HL-60/S4 treated with phorbol 12-myristate 13-acetate at 8.2 ng/mL for 4 days and 3 days (cell line): Measurements from ENCODE around the gene ARHGAP24.
"Not testable (repeated sequence)": the region's sequence is repeated elsewhere in the genome, so short reads cannot be mapped to it uniquely, and the experiment has no call there.

Experiments used
- in situ Hi-C: fragments of 300-500 bp; cut with MboI; formaldehyde crosslinking; loops from 2 replicates; pipeline ENCODE4 v1.15.0; 2022; ENCODE audit warnings: low sequenced_read_pairs

ARHGAP24 gene

GRCh38 chr4:85482010-85482738, 7.2 kb downstream of the ARHGAP24 start:
- in situ Hi-C loops, result no loop called here

GRCh38 chr4:85486425-85487086, 11.6 kb downstream of the ARHGAP24 start:
- in situ Hi-C loops, result no loop called here

GRCh38 chr4:85488416-85488815, 13.5 kb downstream of the ARHGAP24 start:
- in situ Hi-C loops, result no loop called here

- in situ Hi-C loops, result no loop called here
Measured at GRCh38 chr4:85489273-85489981, 14.5 kb downstream of the ARHGAP24 start.

- in situ Hi-C loops, result no loop called here
Measured at GRCh38 chr4:85491527-85491926, 16.6 kb downstream of the ARHGAP24 start.

- in situ Hi-C loops, result no loop called here
Measured at GRCh38 chr4:85492336-85492735, 17.4 kb downstream of the ARHGAP24 start.

- in situ Hi-C loops, result no loop called here
Measured at GRCh38 chr4:85495621-85496020, 20.7 kb downstream of the ARHGAP24 start.

- in situ Hi-C loops, result no loop called here
Measured at GRCh38 chr4:85496126-85496849, 21.3 kb downstream of the ARHGAP24 start.

- in situ Hi-C loops, result no loop called here
Measured at GRCh38 chr4:85496933-85497332, 22.0 kb downstream of the ARHGAP24 start.

- in situ Hi-C loops, result no loop called here
Measured at GRCh38 chr4:85498068-85498733, 23.3 kb downstream of the ARHGAP24 start.

- in situ Hi-C loops, result no loop called here
Measured at GRCh38 chr4:85499573-85499972, 24.6 kb downstream of the ARHGAP24 start.

GRCh38 chr4:85500110-85500867, 25.3 kb downstream of the ARHGAP24 start:
- in situ Hi-C loops, result no loop called here

- in situ Hi-C loops, result not testable (repeated sequence)
Measured at GRCh38 chr4:85501145-85501544, 26.2 kb downstream of the ARHGAP24 start.

- in situ Hi-C loops, result no loop called here
Measured at GRCh38 chr4:85508654-85509053, 33.7 kb downstream of the ARHGAP24 start.

GRCh38 chr4:85509882-85510631, 35.1 kb downstream of the ARHGAP24 start:
- in situ Hi-C loops, result no loop called here

GRCh38 chr4:85510632-85510984, 35.7 kb downstream of the ARHGAP24 start:
- in situ Hi-C loops, result no loop called here

- in situ Hi-C loops, result no loop called here
Measured at GRCh38 chr4:85512446-85513205, 37.7 kb downstream of the ARHGAP24 start.

- in situ Hi-C loops, result no loop called here
Measured at GRCh38 chr4:85514117-85514516, 39.2 kb downstream of the ARHGAP24 start.

GRCh38 chr4:85514783-85515182, 39.8 kb downstream of the ARHGAP24 start:
- in situ Hi-C loops, result no loop called here
